HG02678 (cell line): Measurements from ENCODE around the gene PLXNA2.

ENCODE experiments used
- ATAC-seq: cut with Tn5 transposase; IDR thresholded peaks from one replicate; pipeline ENCODE4 v1.9.1; 2021; ENCODE audit warnings: mild to moderate bottlenecking, moderate library complexity; ENCODE audit not compliant: unreplicated experiment

The PLXNA2 gene

DNA sequence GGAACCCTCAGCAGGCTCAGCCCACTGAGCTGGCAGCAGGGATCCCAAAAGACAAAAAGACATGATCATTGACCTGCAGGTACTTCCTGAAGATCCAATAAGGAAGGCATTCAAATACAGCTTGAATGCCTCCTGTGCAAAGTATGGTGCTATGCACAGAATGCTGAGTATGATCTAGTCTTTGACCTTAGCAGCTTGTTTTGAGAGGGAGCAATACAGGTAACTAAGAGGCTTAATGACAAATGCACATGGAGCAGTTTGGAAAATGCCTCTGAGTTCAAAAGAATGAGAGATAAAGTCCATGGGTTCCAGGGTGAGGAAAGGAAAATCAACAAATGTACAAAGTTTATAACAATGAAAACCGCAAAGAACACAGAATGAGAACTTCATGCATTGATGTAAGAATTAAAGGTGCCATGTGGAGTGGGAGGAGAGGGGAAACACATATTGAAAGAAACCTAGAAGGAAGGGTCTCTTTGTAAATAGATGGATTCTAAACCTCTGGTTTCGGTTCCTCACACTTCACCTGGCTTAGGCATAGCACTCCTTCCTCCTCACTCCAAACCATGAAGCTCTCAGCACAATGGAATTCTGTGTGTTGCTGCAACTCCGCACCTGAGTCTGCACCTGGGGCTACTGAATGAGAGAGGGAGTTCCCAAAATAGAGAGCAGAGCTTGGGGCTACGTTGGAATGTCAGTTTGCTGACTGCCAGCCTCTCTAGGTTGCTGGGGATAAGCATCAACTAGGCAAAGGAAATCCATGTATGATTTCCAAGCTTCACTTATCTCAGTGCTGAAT is 77.6 kb downstream of the PLXNA2 start:
- ATAC-seq = no peak

DNA sequence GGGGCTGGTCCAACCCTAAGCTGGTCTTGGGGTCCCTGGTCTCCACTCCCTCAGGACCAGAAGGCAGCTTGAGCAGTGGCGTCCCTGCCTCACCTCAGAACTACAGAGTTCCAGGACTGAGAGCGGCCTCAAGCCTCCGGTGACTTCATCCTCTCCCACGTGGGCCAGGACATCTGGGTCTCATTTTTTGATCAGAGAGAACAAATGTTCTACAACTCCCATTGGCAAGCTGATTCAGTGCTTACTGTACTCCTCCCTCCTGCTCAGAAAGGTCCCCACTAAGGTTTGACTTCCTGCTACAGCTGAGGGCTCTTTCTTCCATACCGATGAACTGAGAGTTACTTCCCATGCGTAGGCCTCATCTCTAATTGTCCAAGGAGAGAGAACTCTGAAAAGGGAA is 78.5 kb downstream of the PLXNA2 start:
- ATAC-seq = no peak

DNA sequence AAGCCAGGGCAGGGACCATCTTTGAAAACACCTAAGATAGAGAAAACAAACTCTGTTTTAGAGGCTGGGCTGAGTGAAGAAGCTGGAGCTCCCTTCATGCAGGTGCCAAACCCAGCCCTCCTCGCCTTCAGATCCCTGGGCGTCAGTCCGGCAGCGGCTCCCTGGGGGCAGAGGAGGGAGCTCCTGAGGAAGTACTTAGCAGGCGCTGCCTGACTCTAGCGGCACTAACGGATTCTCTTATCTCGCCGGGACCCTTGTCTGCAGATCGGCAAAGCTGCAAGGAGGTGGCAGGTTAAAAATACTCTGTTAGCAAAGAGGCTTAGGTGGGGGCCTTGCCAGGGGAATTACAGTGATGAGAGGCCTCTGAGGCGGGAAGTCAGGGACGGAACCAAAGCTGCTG is 79.6 kb downstream of the PLXNA2 start:
- ATAC-seq = no peak

DNA sequence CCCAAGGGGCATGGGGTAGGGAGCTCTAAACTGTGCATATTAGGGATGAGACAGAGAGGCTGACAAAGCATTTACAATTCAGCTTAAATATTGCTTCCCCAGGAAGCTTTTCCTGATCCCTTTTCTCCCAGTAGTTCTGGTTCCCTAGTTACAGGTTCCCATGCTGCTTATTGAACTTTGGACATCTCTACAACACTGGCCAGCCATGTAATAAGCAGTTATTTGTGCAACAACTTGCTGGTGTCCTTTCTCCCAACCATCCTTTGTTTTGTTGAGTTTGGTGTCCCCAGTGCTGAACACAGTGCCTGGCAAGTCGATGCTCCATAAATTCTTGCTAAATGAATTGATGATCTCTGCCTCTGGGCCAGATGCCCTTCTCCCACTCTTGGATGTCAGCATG is 80.6 kb downstream of the PLXNA2 start:
- no peak for ATAC-seq

DNA sequence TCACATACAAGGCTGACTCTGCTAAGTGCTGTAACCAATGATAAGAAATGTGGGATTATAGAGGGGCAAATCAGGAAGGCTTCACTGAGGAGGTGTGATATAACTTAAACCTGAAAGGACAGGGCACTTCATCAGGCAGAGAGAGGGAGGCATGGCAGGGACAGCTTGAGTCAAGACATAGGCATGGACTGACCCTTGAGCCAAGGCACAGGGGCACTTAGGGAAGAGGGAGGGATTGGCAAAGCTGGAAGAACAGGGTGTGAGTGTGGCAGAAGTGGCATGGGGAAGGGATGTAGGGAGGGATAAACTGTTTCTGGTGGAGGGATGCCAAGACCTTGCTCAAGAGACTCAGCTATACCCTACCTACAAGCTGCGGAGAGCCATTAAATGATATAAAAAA is 81.3 kb downstream of the PLXNA2 start:
- ATAC-seq = no peak

DNA sequence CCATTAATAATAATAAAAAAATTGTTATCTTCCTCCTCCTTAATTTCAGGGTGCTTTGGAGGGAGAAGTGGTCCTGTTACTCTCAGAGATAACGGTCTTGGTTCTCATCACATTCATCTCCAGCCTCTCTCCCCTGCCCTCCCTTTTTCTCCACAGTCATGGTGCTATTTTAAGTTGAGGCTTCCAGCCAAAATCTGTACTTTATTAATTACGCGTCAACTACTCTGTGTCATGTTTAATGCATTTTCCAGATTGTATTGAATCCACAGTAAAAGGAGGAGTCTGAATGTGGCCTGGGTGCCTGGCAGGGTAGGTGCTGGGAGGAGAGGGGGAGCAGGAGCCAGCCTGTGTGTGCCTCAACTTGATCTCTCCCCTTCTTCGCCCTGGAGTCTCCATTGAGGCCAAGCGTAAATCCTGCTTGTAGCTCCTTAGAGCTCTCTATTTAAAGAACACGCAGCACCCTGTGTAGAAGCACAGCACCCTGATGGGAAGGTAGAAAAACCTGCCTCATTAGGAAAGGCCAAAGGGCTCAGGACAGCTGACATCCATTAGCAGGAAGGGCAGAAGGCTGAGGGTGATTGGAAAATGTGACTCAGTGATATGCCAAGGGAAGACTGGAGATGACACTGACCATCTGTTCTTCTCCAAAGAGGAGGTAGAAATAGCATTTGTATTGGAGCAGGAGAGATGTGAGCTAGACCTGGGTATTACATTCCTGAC is 82.4 kb downstream of the PLXNA2 start:
- no peak for ATAC-seq

DNA sequence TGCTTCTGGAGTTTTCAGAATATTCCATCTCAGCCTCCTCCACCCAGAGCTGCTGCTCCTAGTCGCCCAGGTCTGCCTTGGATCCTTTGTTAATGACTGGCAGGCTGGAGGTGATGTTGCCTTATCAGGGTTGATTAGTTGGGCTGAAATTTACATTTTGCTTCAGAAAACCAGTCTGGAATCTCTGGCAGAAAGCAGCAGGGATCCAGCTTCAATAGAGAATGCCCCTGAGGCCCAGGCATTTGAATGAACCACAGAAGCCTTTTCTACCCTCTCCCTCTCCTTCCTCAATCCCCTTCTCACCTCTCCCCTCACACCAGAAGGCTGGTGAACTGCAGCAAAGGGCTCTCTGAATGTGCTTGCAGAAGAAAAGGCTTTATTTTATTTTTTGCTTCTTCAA is 83.2 kb downstream of the PLXNA2 start:
- ATAC-seq = no peak

DNA sequence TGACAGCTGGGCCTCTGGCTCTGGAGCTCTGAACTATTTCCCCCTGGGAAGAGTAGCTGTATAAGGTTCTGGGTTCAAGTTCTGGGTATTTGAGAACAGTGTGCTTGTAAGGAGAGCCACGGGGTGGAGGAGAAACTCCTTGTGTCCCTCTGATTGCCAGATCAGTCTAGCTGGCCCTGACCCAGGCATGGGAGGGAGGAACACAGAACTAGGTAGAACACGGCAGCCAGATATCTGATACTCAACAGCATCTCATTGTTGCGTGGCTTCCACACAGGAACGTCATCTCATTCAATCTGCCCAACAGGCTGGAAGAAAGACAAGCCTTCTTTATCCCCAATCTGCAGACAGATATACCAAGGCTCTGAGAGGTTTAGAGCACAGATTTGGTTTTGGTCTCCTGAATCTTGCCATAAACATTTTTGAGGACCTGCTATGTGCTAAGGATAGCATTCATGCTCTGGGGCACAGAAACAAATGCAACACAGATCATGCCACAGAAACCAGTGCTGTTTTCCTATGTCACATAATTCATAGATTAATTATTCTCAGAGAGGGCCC is 83.8 kb downstream of the PLXNA2 start:
- no peak for ATAC-seq

DNA sequence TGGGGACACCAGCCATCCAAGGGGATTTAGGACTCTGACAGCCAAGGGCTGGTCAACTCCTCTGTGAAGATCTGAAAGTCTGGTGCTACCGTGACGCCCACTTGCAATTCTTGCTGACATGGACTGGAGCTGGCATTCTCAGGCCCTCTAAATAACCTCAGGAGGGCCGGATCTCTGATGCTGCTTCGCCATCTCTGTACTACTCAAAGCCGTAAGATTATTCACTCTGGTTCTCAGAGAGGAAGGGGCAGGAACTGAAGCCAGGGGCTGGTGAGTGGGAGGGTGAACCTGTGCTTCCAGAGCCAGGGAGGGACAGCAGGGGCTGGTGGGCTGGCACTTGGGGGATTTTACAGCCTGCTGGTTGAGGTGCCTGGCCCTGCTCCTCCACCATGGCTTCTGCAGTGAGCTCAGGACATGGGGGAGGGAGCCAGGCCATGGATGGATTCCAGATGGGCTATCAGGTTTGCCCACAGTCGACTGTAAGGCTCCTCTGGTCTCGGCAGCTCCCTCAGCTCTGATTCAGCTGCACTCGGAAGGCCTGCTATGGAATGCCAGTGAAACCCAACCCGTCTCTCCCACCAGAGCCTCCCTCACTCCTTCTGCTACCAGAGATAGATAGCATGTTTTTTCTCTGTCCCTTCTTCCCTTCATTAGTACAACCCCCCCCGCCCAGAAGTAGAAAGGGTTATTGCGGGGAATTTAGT is 84.5 kb downstream of the PLXNA2 start:
- ATAC-seq = no peak

DNA sequence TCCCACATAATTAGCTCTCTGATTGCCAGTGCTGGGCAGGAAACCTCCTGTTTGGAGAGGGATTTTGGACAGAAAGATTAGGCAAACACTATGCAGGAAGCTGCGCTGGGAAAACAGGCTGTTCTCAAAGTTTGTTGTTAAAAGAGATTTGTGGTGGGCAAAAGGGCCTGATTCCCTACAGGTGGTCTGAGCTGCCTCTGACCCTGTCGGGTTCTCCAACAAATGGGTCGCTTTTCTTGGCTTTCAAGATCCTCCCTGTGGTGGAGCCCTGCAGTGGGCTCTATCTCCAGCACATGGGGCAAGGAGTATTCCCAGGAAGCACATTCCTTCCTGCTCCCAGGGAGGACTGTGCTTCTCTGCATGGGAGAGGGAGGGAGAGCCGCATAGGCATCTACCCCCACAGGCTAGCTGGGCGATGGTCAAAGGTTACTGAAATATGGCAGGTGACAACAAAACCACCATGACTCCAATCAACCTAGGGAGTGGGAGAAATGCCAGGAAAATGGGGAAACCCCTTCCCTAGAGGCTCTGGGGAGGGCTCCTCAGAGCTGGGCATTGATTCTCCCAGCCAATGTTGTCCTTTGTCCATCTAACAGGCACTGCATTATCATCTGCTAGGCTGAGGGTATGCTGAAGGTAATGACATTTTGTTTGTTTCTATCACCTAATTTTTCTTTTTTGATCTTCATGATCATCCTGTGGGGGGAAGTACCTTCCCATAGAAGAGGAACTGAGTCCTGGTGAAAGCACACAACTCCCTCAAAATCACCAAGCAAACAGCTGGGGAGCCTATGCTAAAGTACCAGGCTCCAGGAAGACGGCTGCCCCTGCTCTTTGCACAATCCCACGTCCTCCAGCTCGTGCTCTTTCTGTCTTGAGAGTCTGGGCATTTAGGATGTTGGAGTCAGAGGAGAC is 85.3 kb downstream of the PLXNA2 start:
- ATAC-seq = no peak

DNA sequence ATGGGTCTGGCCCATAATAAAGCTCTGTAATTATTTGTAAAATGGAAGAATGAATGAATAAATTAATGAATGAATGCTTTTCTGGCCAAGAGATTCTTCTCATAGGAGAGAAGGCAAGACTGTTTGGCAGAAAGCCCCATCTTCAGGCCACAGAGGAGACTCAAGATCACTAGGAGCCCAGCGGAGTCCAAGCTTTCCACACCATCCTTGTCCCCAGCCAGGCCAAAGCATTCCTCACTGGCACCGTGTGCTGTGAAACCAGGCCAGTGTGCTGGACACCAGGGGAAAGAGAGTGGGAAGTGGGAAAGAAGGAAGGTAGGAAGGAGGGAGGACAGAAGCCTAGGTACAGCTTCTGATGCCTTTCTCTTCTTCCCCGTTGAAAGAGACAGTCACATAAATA is 86.4 kb downstream of the PLXNA2 start:
- no peak for ATAC-seq

DNA sequence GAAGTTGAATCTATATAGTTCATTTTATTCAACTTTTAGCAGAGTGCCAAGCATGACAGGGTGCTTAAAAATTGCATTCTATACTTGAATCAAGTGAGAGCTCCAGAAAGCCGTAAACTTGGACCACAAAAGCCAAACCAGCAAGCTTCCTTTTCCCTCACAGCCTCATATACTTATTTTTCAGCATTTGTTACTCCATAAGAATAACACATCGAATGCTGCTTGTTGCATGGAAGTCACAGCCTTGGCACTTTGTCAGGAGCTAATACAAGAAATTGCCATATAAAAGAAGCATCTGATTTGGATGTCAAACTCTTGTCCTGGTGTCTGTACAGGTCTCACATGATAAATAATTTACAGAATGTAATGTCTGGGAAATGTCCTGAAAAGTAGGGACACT is 87.4 kb downstream of the PLXNA2 start:
- ATAC-seq = no peak

DNA sequence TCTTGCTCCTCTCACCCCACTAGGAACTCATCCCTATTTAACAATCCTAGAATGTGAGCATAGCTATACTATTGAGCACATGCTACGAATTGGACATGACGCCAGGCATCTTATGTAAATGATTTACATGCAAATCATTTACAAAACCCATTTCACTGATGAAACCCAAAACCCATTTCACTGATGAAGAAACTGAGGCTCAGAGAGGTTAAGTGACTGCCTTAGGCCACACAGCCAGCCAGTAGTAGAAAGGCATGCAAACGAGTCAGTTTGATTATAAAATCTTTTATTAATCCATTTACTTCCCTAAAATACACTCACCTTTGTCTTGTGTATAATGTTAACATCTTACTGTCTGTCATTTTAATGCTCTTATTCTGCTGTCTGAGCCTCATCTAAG is 87.9 kb downstream of the PLXNA2 start:
- no peak for ATAC-seq

DNA sequence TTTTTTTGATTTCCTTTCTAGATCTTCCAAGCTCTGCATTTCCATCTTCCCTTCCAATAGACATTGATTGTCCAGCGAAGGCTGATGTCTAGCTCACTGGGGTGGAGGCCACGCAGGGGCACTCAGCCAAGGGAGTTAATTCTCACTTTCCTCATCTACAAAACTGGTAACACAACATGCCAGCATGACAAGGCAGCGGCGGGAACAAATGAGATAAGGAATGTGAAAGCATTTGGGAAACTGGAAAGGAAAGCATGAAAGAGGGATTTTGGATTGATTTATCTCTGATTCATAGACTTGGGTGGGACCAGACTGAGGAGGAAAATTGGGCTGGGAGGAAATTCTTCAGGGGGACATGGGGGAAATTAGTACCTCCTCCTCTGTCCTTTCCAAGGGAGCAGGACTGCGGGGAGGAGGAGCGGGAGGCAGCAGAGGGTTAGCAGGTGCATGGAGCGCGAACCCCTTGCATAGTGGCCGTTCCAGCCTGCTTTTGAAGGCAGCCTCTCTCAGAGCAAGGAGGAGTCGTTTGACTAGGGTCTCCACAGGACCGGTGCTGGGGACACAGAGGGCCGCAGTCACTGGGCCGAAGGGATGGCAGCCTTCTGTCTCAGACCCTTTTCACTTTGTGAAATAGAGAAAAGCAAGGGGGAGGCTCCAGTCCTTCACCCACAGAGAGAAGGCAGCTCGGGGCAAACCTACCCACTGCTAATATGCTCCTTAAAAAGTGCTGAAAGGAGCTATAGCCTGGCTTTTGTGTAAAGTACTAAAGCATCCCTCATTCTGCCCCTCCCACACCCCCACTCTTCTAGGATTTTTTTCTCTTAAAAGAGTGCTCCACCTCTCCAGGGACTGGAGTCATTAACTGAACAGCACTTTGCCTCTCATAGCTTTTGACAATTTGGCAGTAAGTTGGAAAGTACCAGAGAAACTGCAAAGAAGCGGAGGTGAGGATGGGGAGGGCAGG is 89.2 kb downstream of the PLXNA2 start:
- ATAC-seq = no peak

DNA sequence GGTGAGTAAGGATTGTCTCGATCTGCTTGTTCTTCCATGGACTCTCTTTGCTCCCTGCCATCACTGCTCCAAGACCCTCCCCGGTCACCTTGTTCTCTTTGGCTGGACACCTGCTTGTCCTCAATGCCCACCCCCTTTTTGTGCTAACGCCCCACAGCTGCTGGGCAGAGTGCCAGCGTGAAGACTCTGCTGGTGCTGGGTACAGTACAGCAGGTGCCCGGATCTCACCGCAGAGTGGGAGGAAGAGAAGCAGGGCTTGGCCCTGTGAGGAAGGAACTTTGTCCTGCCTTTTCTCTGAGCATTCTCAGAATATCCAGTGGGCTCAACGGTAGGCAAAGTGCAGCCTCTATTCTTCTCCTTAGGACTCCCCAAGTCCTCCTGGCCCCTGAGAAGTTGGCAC is 90.1 kb downstream of the PLXNA2 start:
- no peak for ATAC-seq

DNA sequence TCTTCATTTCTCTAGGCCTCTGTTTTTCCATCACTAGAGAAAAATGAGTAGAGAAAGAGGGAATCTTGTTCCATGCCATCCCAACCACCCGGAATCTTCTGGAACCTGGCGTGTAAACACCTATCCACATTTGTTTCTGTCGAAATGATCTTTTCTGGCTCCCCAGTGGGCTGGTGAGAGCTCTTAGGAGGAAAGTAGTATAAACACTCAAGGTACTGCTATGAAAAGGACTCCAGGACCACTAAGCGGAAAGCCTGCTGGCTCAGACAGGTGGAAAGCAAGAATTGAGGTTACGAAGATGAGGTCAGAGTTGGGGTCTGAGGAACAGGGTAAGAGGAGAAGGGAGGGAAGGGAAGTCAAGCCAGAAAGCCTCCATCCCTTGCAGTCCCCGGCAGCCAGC is 90.8 kb downstream of the PLXNA2 start:
- no peak for ATAC-seq

DNA sequence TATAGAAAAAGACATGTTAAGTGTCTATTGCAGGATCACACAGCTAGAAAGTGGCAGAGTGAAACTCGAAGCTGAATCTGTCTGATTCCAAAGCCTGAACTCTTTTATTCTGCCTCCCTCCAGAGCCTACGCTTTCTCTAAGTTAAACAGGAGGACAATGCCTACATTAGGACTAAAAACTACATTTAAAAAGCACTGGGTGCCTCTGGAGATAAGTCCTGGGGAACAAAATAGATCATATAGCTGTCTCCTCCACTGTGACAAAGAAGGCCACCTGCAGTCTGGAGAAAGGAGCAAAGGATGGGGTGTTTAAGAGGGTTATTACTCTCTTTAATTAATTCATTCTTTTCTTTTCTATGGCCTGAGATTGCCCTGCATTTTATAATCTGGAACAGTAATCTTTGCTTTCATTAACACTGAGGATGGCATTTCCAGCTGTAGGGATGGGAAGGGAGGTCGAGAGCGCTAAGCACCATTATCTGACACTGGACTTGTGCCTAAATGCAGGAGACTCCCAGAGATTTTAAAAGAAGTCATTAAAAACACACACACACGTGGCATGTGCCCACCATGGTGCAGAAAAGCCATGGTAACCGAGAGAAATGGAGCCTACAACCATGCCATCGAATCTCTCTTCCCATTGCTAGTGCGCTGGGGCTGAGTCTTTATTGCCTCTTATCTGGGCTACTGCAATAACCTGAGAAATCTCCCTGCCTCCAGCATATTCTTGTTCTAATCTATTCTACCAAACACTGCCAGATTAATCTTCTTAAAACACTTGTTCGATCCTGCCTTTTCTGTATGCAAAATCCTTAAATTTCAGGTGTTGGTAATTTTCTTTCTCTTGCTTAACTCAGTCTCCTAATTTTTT is 92.2 kb downstream of the PLXNA2 start:
- no peak for ATAC-seq

DNA sequence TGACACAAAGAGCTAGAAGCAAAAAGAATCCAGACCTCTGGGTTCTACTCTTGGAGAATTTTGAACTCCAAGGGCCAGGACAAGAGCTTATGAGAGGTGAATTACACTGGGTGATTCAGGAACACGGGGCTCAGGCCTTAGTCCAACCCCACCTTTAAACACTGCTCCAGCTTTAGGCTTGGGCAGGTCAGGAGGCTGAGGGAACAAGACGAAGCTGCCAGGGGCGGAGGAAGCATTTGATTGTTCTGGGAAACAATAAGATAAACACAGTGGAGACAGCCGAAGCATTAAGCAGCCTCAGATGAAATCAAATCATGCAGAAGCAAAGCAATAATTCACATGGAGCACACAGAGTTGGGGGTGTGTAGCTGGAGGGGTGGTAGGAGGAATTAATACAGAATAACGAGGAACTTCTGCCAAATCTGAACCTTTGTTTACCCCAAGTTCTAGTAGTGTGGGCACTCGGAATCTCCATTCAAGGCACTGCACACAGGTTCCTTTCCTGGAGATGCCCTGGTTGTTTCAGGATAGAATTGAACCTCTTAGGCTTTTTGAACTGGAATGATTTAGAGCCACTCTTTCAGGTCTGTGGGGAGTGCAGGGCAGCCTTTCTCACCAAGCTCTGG is 93.2 kb downstream of the PLXNA2 start:
- no peak for ATAC-seq
